Endothelial cell of umbilical vein (primary cell): Measurements from ENCODE around the gene RPS18. TPM values are rescaled to one million over a fixed set of nuclear protein-coding genes. Genes with fewer than 3 reads are reported as not detected.

ENCODE experiments used
- BruUV-seq: library from RNA; stranded (reverse); fragments of 400-500 nt; replicated peaks from 2 replicates; lab custom pipeline; 2021; lab: Mats Ljungman, UMichigan
- CTCF ChIA-PET: fragments of 300-600, 350-600 bp; sonication (Branson Sonifier 250); formaldehyde crosslinking; loops from one replicate; lab custom pipeline; 2021; ENCODE audit warnings: antibody characterized with exemption, inconsistent platforms; lab: Charles Lee
- POLR2A ChIA-PET: fragments of 300-600, 350-600 bp; sonication (Branson Sonifier 250); formaldehyde crosslinking; loops from one replicate; lab custom pipeline; 2021; ENCODE audit warnings: antibody characterized with exemption, inconsistent platforms; lab: Charles Lee
- DNase-seq: peaks from one replicate; pipeline ENCODE4 v3.0.0-alpha.2; 2011; ENCODE audit warnings: low read depth, low spot score
- FAIRE-seq: peaks from 2 replicates; lab custom pipeline; 2011; peaks lifted over from hg19 to GRCh38; lab: Jason Lieb, UNC
- H2AFZ ChIP-seq: 2 replicates; pipeline ENCODE4 v1.6.0; 2012; ENCODE audit warnings: low read depth, low read length, control low read depth, inconsistent platforms
- H3K27ac ChIP-seq: 2 replicates; pipeline ENCODE4 v1.5.1; 2011; ENCODE audit warnings: low read depth, mild to moderate bottlenecking, control low read depth, low read length, moderate library complexity; ENCODE audit not compliant: insufficient read depth
- H3K27me3 ChIP-seq, 2 experiments: 2 replicates each; pipeline versions ENCODE4 v1.6.0 to v1.6.1; 2011; ENCODE audit warnings: low read length in 2 of 2, mixed read lengths in 1 of 2; ENCODE audit not compliant: control insufficient read depth in 2 of 2, insufficient read depth in 2 of 2
- H3K36me3 ChIP-seq, 2 experiments: 2 replicates in 1 of 2; 3 replicates in 1 of 2; pipeline ENCODE4 v1.5.1; 2011; ENCODE audit warnings: low read length in 2 of 2, mild to moderate bottlenecking in 1 of 2, moderate library complexity in 1 of 2; ENCODE audit not compliant: control insufficient read depth in 2 of 2, insufficient read depth in 2 of 2; ENCODE audit errors: extremely low read depth in 1 of 2
- H3K4me1 ChIP-seq: 3 replicates; pipeline ENCODE4 v1.5.1; 2011; ENCODE audit warnings: mild to moderate bottlenecking, low read length; ENCODE audit not compliant: control insufficient read depth, insufficient read depth; ENCODE audit errors: extremely low read depth
- H3K4me2 ChIP-seq: 2 replicates; pipeline ENCODE4 v1.6.1; 2011; ENCODE audit warnings: low read length, control low read depth, mixed read lengths; ENCODE audit not compliant: insufficient read depth
- H3K4me3 ChIP-seq, 3 experiments: fragments of 200-600 bp in 1 of 3; sonication (generic), shearing (Covaris generic) in 1 of 3; replicated peaks in 1 of 3; 2 replicates each; pipeline ENCODE4 v1.5.1; 2011 to 2016; ENCODE audit warnings: control low read depth in 3 of 3, low read length in 3 of 3, mild to moderate bottlenecking in 2 of 3, inconsistent platforms in 1 of 3, low read depth in 1 of 3, moderate library complexity in 1 of 3; ENCODE audit not compliant: insufficient read depth in 1 of 3
- H3K79me2 ChIP-seq: 2 replicates; pipeline ENCODE4 v1.6.0; 2012; ENCODE audit warnings: low read length, inconsistent platforms; ENCODE audit not compliant: control insufficient read depth, insufficient read depth
- H3K9ac ChIP-seq: replicated peaks from 2 replicates; pipeline ENCODE3; 2011; ENCODE audit warnings: low read length, control low read depth; ENCODE audit not compliant: insufficient read depth; ENCODE audit errors: extremely low read depth
- H3K9me1 ChIP-seq: replicated peaks from 3 replicates; pipeline ENCODE4 v1.6.0; 2011; ENCODE audit warnings: mild to moderate bottlenecking, low read length; ENCODE audit not compliant: control insufficient read depth, insufficient read depth; ENCODE audit errors: extremely low read depth
- H3K9me3 ChIP-seq: replicated peaks from 2 replicates; pipeline ENCODE4 v1.5.1; 2012; ENCODE audit warnings: low read length, inconsistent platforms; ENCODE audit not compliant: control insufficient read depth, insufficient read depth
- H4K20me1 ChIP-seq: replicated peaks from 2 replicates; pipeline ENCODE3; 2011; ENCODE audit warnings: mild to moderate bottlenecking, low read length; ENCODE audit not compliant: control insufficient read depth, insufficient read depth; ENCODE audit errors: extremely low read depth
- EZH2 ChIP-seq: IDR thresholded peaks from 2 replicates; pipeline ENCODE4 v1.6.1; 2012; ENCODE audit warnings: borderline replicate concordance, low read depth, mild to moderate bottlenecking, moderate library complexity, low read length, inconsistent platforms; ENCODE audit not compliant: severe bottlenecking
- FOS ChIP-seq: IDR thresholded peaks from 2 replicates; pipeline ENCODE4 v1.6.1; 2011; ENCODE audit warnings: mild to moderate bottlenecking, low read length, moderate library complexity, borderline replicate concordance; ENCODE audit not compliant: insufficient read depth
- GATA2 ChIP-seq: IDR thresholded peaks from 2 replicates; pipeline ENCODE4 v1.7.0; 2011; ENCODE audit warnings: low read depth, mild to moderate bottlenecking, moderate library complexity, mixed read lengths, low read length; ENCODE audit not compliant: insufficient read length, insufficient read depth
- JUN ChIP-seq: IDR thresholded peaks from 2 replicates; pipeline ENCODE4 v1.6.1; 2011; ENCODE audit warnings: borderline replicate concordance, low read depth; ENCODE audit not compliant: insufficient read length, insufficient read depth
- MAX ChIP-seq: IDR thresholded peaks from 2 replicates; pipeline ENCODE4 v1.6.1; 2011; ENCODE audit not compliant: insufficient read depth, insufficient read length
- MYC ChIP-seq: IDR thresholded peaks from one replicate; pipeline ENCODE4 v1.6.1; 2011; ENCODE audit warnings: mild to moderate bottlenecking, low read depth, low read length
- POLR2A ChIP-seq: IDR thresholded peaks from 2 replicates; pipeline ENCODE4 v1.6.1; 2012; ENCODE audit warnings: low read depth, mild to moderate bottlenecking, control low read depth, low read length
- POLR2AphosphoS5 ChIP-seq: IDR thresholded peaks from 2 replicates; pipeline ENCODE4 v1.6.1; 2012; ENCODE audit warnings: low read depth, mild to moderate bottlenecking, control low read depth, low read length, moderate library complexity; ENCODE audit not compliant: insufficient read depth
- dilution Hi-C: fragments of 300-500 bp; cut with MboI; formaldehyde crosslinking; loops from one replicate; pipeline ENCODE4 v1.15.0; 2019; ENCODE audit warnings: low sequenced_read_pairs; ENCODE audit not compliant: extremely low pct_ligation_motif_present
- intact Hi-C: fragments of 100-400 bp; cut with micrococcal nuclease; formaldehyde crosslinking; loops from one replicate; pipeline ENCODE4 v1.10.0; 2022
- polyA plus RNA-seq, 4 experiments: library from polyadenylated mRNA; depleted of rRNA in 3 of 4; stranded (reverse) in 3 of 4; unstranded in 1 of 4; fragments of >200 nt; gene quantifications; 2 replicates each; pipeline versions ENCODE4 v1.2.1 to v1.2.3, GENCODE V29; 2011 to 2012; ENCODE audit warnings: missing spikeins in 1 of 4
- total RNA-seq: library from RNA; stranded (reverse); gene quantifications from 2 replicates; pipeline ENCODE4 v1.2.3, GENCODE V29; 2021
- TF ChIP-seq, protein P1 (sequence below), 2 donors: IDR thresholded peaks; 1 replicate in 1 of 2; 2 replicates in 1 of 2; pipeline ENCODE4 v1.5.1; 2011; ENCODE audit warnings: low read length in 2 of 2, mild to moderate bottlenecking in 2 of 2, moderate library complexity in 2 of 2, control low read depth in 1 of 2, inconsistent platforms in 1 of 2, low read depth in 1 of 2; ENCODE audit not compliant: insufficient read depth in 1 of 2; ENCODE audit errors: extremely low read depth in 1 of 2

Gene RPS18
- total and polyA plus RNA-seq, 2 donors (not counting 3 experiments of a cell fraction or from before 2014, with no cell fraction given): 2,336 to 5,541 TPM

DNA sequence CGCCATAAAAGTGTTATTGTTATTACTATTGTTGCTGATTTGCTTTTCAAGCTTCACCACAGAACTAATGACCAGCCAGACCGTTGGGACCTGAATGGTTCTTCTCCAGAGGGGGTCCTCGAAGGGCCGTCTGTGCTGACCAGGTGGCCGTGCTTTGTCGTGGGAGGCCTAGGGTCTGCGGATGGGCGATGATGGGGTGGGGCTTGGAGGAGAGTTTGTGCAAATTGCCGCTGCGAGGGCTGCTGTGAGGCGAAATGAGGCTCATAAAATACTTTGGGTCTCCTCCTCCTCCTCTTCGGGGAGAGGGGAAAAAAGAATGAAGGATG lies 51.7 kb downstream of the RPS18 start:
- peak overlapping the region; percentile 37 to 80 (median 80) for H3K4me3 ChIP-seq
- no peak overlapping the region for H3K27ac ChIP-seq
- peak overlapping the region; percentile 97 for H2AFZ ChIP-seq
- H3K27me3 ChIP-seq: no peaks in the 10 kb centered on the region
- dilution Hi-C loops (no loop called here), intact Hi-C loops (loop anchor here (1.0 kb wide), 2 partner anchors 52 to 68 kb away; partner anchors contain the start of genes KIFC1 and VPS52)
- no peaks in the 10 kb centered on the region for H4K20me1 ChIP-seq
- peaks cover 5 to 22% of the 10 kb centered on the region in 2 experiments for H3K36me3 ChIP-seq
- ChIA-PET CTCF (interaction anchor here (1.1 kb wide), 1 partner anchor 24 kb away, joined by 4 read pairs; no protein-coding TSS in a partner anchor), POLR2A (interaction anchor here (0.8 to 1.2 kb wide), 2 partner anchors 35 to 52 kb away, joined by 5 to 6 read pairs; partner anchors contain the start of genes PFDN6, RPS18, VPS52 and WDR46)
- FAIRE-seq (no peak), DNase-seq (no peak)
- no peak overlapping the region for H3K9ac ChIP-seq
- H3K9me3 ChIP-seq: no peaks in the 10 kb centered on the region
- no peaks in the 10 kb centered on the region for H3K9me1 ChIP-seq
- no TSS peak for BruUV-seq
- peak overlapping the region; percentile 65 for H3K4me2 ChIP-seq
- TF ChIP-seq GATA2 (no peak), JUN (no peak), EZH2 (no peak), POLR2A (no peak), FOS (no peak), MAX (no peak), POLR2AphosphoS5 (no peak), MYC (no peak)
- TF ChIP-seq, protein P1, sequence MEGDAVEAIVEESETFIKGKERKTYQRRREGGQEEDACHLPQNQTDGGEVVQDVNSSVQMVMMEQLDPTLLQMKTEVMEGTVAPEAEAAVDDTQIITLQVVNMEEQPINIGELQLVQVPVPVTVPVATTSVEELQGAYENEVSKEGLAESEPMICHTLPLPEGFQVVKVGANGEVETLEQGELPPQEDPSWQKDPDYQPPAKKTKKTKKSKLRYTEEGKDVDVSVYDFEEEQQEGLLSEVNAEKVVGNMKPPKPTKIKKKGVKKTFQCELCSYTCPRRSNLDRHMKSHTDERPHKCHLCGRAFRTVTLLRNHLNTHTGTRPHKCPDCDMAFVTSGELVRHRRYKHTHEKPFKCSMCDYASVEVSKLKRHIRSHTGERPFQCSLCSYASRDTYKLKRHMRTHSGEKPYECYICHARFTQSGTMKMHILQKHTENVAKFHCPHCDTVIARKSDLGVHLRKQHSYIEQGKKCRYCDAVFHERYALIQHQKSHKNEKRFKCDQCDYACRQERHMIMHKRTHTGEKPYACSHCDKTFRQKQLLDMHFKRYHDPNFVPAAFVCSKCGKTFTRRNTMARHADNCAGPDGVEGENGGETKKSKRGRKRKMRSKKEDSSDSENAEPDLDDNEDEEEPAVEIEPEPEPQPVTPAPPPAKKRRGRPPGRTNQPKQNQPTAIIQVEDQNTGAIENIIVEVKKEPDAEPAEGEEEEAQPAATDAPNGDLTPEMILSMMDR (IDR thresholded peaks at IDR 0.05; ENCODE audit: extremely low read depth in 1 of 2, insufficient read depth in 1 of 2, low read depth in 1 of 2, low read length in 2 of 2): no peak
- H3K4me1 ChIP-seq: peaks cover 43% of the 10 kb centered on the region
- peaks cover 36% of the 10 kb centered on the region for H3K79me2 ChIP-seq
